ENCODE results near the gene IRF4.

The IRF4 gene

GRCh38 chr6:353642-354614 lies 37.6 kb upstream of the IRF4 start:
- Histone ChIP-seq H3K4me1 (ENCODE audit: control insufficient read depth, insufficient read depth, low read length) (no peaks in the 10 kb centered on the region), H3K9me3 (ENCODE audit: control insufficient read depth, low read length) (no peaks in the 10 kb centered on the region), H3K27me3 (ENCODE audit: control insufficient read depth, insufficient read depth, low read length, poor library complexity, severe bottlenecking) (no peaks in the 10 kb centered on the region), H3K27ac (ENCODE audit: insufficient read depth, low read depth, low read length, poor library complexity, severe bottlenecking) (no peak overlapping the region), H3K36me3 (ENCODE audit: control insufficient read depth, insufficient read depth, low read length) (no peaks in the 10 kb centered on the region), H3K4me3 (ENCODE audit: insufficient read depth, low read depth, low read length) (no peak overlapping the region)
- 89 to 90% methylated on average over 18 of the region's 18 CpGs for WGBS, 2 experiments

GRCh38 chr6:354631-355280 lies 36.8 kb upstream of the IRF4 start:
- H3K36me3 ChIP-seq (ENCODE audit: control insufficient read depth, insufficient read depth, low read length) = no peaks in the 10 kb centered on the region
- no peak overlapping the region for H3K27ac ChIP-seq (ENCODE audit: insufficient read depth, low read depth, low read length, poor library complexity, severe bottlenecking)
- H3K27me3 ChIP-seq (ENCODE audit: control insufficient read depth, insufficient read depth, low read length, poor library complexity, severe bottlenecking) = no peaks in the 10 kb centered on the region
- no peaks in the 10 kb centered on the region for H3K4me1 ChIP-seq (ENCODE audit: control insufficient read depth, insufficient read depth, low read length)
- WGBS, 2 experiments = 90 to 92% methylated on average over 15 of the region's 15 CpGs
- no peaks in the 10 kb centered on the region for H3K9me3 ChIP-seq (ENCODE audit: control insufficient read depth, low read length)
- no peak overlapping the region for H3K4me3 ChIP-seq (ENCODE audit: insufficient read depth, low read depth, low read length)

GRCh38 chr6:355373-356208 lies 36.0 kb upstream of the IRF4 start:
- Histone ChIP-seq H3K27ac (ENCODE audit: insufficient read depth, low read depth, low read length, poor library complexity, severe bottlenecking) (no peak overlapping the region), H3K9me3 (ENCODE audit: control insufficient read depth, low read length) (no peaks in the 10 kb centered on the region), H3K36me3 (ENCODE audit: control insufficient read depth, insufficient read depth, low read length) (no peaks in the 10 kb centered on the region), H3K4me3 (ENCODE audit: insufficient read depth, low read depth, low read length) (no peak overlapping the region), H3K27me3 (ENCODE audit: control insufficient read depth, insufficient read depth, low read length, poor library complexity, severe bottlenecking) (no peaks in the 10 kb centered on the region), H3K4me1 (ENCODE audit: control insufficient read depth, insufficient read depth, low read length) (no peaks in the 10 kb centered on the region)
- WGBS, 2 experiments = 80 to 83% methylated on average over 9 of the region's 9 CpGs

- H3K4me3 ChIP-seq (ENCODE audit: insufficient read depth, low read depth, low read length) = no peak overlapping the region
- H3K4me1 ChIP-seq (ENCODE audit: control insufficient read depth, insufficient read depth, low read length) = no peaks in the 10 kb centered on the region
- WGBS, 2 experiments = 89 to 91% methylated on average over 11 of the region's 11 CpGs
- H3K27ac ChIP-seq (ENCODE audit: insufficient read depth, low read depth, low read length, poor library complexity, severe bottlenecking) = no peak overlapping the region
- no peaks in the 10 kb centered on the region for H3K27me3 ChIP-seq (ENCODE audit: control insufficient read depth, insufficient read depth, low read length, poor library complexity, severe bottlenecking)
- H3K9me3 ChIP-seq (ENCODE audit: control insufficient read depth, low read length) = no peaks in the 10 kb centered on the region
- H3K36me3 ChIP-seq (ENCODE audit: control insufficient read depth, insufficient read depth, low read length) = no peaks in the 10 kb centered on the region
These were observed 34.7 kb upstream of the IRF4 start for GRCh38 chr6:356828-357251.

- 86 to 90% methylated on average over 12 of the region's 12 CpGs for WGBS, 2 experiments
- Histone ChIP-seq H3K4me1 (ENCODE audit: control insufficient read depth, insufficient read depth, low read length) (no peaks in the 10 kb centered on the region), H3K4me3 (ENCODE audit: insufficient read depth, low read depth, low read length) (no peak overlapping the region), H3K27ac (ENCODE audit: insufficient read depth, low read depth, low read length, poor library complexity, severe bottlenecking) (no peak overlapping the region), H3K36me3 (ENCODE audit: control insufficient read depth, insufficient read depth, low read length) (no peaks in the 10 kb centered on the region), H3K9me3 (ENCODE audit: control insufficient read depth, low read length) (no peaks in the 10 kb centered on the region), H3K27me3 (ENCODE audit: control insufficient read depth, insufficient read depth, low read length, poor library complexity, severe bottlenecking) (no peaks in the 10 kb centered on the region)
These were observed 34.2 kb upstream of the IRF4 start for GRCh38 chr6:357261-357790.

- Histone ChIP-seq H3K9me3 (ENCODE audit: control insufficient read depth, low read length) (peaks cover 4% of the 10 kb centered on the region), H3K27ac (ENCODE audit: insufficient read depth, low read depth, low read length, poor library complexity, severe bottlenecking) (no peak overlapping the region), H3K4me1 (ENCODE audit: control insufficient read depth, insufficient read depth, low read length) (no peaks in the 10 kb centered on the region), H3K36me3 (ENCODE audit: control insufficient read depth, insufficient read depth, low read length) (no peaks in the 10 kb centered on the region), H3K27me3 (ENCODE audit: control insufficient read depth, insufficient read depth, low read length, poor library complexity, severe bottlenecking) (no peaks in the 10 kb centered on the region), H3K4me3 (ENCODE audit: insufficient read depth, low read depth, low read length) (no peak overlapping the region)
- 88 to 89% methylated on average over 13 of the region's 13 CpGs for WGBS, 2 experiments
These were observed 33.7 kb upstream of the IRF4 start for GRCh38 chr6:357791-358341.

GRCh38 chr6:358432-358831 lies 33.1 kb upstream of the IRF4 start:
- 88 to 89% methylated on average over 4 of the region's 4 CpGs for WGBS, 2 experiments

GRCh38 chr6:358847-359246 lies 32.7 kb upstream of the IRF4 start:
- Histone ChIP-seq H3K9me3 (ENCODE audit: control insufficient read depth, low read length) (peaks cover 4% of the 10 kb centered on the region), H3K4me1 (ENCODE audit: control insufficient read depth, insufficient read depth, low read length) (no peaks in the 10 kb centered on the region), H3K36me3 (ENCODE audit: control insufficient read depth, insufficient read depth, low read length) (no peaks in the 10 kb centered on the region), H3K27me3 (ENCODE audit: control insufficient read depth, insufficient read depth, low read length, poor library complexity, severe bottlenecking) (no peaks in the 10 kb centered on the region), H3K27ac (ENCODE audit: insufficient read depth, low read depth, low read length, poor library complexity, severe bottlenecking) (no peak overlapping the region), H3K4me3 (ENCODE audit: insufficient read depth, low read depth, low read length) (no peak overlapping the region)
- WGBS, 2 experiments = 87 to 92% methylated on average over 8 of the region's 8 CpGs

More at GRCh38 chr6:358432-358831, 33.1 kb upstream of the IRF4 start:
- no peaks in the 10 kb centered on the region for H3K27me3 ChIP-seq (ENCODE audit: control insufficient read depth, insufficient read depth, low read length, poor library complexity, severe bottlenecking)
- no peak overlapping the region for H3K27ac ChIP-seq (ENCODE audit: insufficient read depth, low read depth, low read length, poor library complexity, severe bottlenecking)
- no peak overlapping the region for H3K4me3 ChIP-seq (ENCODE audit: insufficient read depth, low read depth, low read length)
- H3K9me3 ChIP-seq (ENCODE audit: control insufficient read depth, low read length) = peaks cover 4% of the 10 kb centered on the region
- no peaks in the 10 kb centered on the region for H3K4me1 ChIP-seq (ENCODE audit: control insufficient read depth, insufficient read depth, low read length)
- H3K36me3 ChIP-seq (ENCODE audit: control insufficient read depth, insufficient read depth, low read length) = no peaks in the 10 kb centered on the region

- Histone ChIP-seq H3K4me3 (ENCODE audit: insufficient read depth, low read depth, low read length) (no peak overlapping the region), H3K9me3 (ENCODE audit: control insufficient read depth, low read length) (peaks cover 4% of the 10 kb centered on the region), H3K27me3 (ENCODE audit: control insufficient read depth, insufficient read depth, low read length, poor library complexity, severe bottlenecking) (no peaks in the 10 kb centered on the region), H3K4me1 (ENCODE audit: control insufficient read depth, insufficient read depth, low read length) (no peaks in the 10 kb centered on the region), H3K36me3 (ENCODE audit: control insufficient read depth, insufficient read depth, low read length) (no peaks in the 10 kb centered on the region), H3K27ac (ENCODE audit: insufficient read depth, low read depth, low read length, poor library complexity, severe bottlenecking) (no peak overlapping the region)
- WGBS, 2 experiments = 86 to 87% methylated on average over 20 of the region's 20 CpGs
These were observed 32.1 kb upstream of the IRF4 start for GRCh38 chr6:359261-360035.
